HG02943 (cell line): ENCODE measurements around the gene ST7.
"Not testable (repeated sequence)": the region's sequence is repeated elsewhere in the genome, so short reads cannot be mapped to it uniquely, and the experiment has no call there.

Experiments
- ATAC-seq: cut with Tn5 transposase; IDR thresholded peaks from one replicate; pipeline ENCODE4 v1.9.1; 2021; ENCODE audit warnings: mild to moderate bottlenecking, low read depth, moderate library complexity; ENCODE audit not compliant: unreplicated experiment

ST7 gene, protein sequence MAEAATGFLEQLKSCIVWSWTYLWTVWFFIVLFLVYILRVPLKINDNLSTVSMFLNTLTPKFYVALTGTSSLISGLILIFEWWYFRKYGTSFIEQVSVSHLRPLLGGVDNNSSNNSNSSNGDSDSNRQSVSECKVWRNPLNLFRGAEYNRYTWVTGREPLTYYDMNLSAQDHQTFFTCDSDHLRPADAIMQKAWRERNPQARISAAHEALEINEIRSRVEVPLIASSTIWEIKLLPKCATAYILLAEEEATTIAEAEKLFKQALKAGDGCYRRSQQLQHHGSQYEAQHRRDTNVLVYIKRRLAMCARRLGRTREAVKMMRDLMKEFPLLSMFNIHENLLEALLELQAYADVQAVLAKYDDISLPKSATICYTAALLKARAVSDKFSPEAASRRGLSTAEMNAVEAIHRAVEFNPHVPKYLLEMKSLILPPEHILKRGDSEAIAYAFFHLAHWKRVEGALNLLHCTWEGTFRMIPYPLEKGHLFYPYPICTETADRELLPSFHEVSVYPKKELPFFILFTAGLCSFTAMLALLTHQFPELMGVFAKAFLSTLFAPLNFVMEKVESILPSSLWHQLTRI

DNA sequence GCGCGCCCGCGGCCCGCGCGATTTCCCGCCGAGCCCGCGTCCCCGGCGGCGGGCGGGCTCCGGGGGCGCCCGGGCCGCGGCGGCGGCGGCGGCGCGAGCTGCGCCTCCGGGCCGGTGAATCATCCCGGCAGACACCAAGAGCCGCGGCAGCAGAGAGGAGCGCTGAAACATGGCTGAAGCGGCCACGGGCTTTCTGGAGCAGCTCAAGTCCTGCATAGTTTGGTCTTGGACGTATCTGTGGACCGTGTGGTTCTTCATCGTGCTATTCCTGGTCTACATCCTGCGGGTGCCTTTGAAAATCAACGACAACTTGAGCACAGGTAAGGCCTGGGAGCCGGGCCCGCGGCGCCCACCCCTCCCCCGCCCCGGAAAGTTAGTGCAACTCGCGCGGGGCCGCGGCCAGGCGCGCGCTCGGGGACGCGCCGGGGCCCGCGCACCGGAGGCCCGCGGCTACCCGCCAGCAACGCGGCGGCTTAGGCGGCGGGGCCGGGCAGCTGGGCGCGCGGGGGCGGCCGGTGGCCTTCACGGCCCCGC lies at the start of gene ST7:
Gene ST7 (plus strand): TSS at position 130 of the 534 bp plus-strand sequence. CDS start 40 bp downstream, at position 170.
- ATAC-seq = peak; percentile 37

DNA sequence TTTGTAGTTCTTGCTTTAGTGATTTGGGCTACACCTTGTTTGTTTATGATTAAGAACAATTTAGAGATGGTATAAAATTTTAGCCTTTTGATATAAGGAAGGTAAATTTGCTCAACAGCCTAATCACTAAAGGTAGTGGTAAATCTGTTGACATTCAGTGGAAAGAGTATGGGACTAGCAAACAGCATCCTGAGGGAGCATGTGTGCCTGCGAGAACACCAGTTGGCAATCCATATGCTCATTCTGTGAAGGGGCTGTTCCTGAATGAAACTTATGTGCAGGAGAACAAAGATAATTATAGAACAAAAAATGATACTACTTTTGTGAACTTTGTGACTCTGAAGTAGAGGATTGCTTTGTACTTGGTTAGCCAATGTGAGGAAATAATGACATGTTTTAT lies 46.9 kb upstream of the ST7 start:
- no peak for ATAC-seq

DNA sequence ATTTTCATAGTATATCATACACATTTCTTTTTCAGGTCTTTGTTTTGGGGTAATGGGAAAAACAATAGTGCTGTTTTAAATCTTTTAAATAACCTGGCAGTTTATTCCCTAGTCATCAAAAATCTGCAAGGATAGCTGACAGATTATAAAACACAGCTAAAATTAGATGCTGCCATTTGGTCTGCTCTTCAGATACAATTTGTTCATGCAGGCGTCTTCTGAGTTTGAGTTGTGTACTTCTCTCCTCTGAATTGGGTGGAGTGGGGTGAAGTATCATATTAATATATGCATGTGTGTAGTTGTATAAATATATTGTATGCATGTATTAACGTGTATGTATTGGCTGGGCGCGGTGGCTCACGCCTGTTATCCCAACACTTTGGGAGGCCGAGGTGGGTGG lies 42.9 kb upstream of the ST7 start:
- no peak for ATAC-seq

DNA sequence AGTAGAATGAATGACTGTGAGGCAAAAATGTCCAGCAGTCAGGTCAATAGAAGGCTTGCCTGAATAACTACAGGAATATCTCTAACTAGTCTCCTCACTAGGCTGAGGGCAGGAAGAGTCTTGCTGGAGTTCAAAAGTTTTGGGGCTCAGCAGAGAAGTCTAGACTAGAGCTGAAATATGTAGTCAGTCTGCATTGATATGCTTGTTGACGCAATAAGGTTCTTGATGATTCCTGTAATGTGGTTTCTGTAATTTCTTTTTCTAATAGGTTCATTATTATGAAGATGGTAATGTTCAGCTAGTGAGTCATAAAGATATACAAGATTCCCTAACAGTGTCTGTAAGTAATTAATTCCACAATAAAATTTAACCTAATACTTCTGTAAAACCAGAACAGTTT lies 41.5 kb upstream of the ST7 start:
- ATAC-seq = no peak

DNA sequence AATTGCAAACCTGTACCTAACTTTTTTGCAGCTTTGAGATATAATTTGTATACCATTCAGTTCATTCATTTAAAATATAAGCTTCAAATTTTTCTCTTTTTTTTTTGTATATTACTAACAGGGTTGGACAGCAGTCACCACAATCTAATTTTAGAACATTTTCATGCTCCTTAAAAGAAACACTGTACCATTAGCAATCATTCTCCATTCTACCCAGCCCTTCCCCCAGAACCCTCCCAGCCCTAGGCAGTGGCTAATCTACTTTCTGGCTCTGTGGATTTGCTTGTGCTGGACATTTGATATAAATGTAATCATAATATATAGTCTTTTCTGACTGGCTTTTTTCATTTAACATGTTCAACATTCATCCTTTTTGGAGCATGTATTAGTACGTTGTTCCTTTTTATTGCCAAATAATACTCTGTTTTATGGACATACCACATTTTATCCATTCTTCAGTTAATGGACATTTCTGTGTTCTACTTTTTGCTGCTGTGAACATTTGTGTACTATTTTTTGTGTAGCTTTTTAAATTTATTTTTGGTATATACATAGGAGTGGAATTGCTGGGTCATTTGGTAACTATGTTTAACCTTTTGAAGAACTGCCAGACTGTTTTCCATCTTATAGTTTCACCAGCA lies 40.9 kb upstream of the ST7 start:
- ATAC-seq = no peak

DNA sequence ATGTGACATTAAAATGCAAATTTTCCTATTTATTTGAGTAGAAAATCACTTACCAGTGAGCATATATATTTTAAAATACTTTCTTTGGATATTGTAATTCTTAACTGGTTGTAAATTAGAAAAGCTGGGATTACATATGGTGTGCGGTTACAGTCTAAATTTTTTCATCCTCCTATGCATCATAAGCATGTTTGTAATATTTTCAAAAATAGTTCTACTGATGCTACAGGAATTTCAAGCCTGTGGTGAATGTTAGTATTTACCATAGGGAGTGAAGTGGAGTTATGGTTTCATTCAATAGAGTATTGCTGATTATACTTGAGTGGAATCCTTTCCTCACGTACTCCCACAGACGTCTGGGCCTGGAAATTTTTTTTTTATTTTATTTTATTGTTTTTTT lies 34.6 kb upstream of the ST7 start:
- no peak for ATAC-seq

DNA sequence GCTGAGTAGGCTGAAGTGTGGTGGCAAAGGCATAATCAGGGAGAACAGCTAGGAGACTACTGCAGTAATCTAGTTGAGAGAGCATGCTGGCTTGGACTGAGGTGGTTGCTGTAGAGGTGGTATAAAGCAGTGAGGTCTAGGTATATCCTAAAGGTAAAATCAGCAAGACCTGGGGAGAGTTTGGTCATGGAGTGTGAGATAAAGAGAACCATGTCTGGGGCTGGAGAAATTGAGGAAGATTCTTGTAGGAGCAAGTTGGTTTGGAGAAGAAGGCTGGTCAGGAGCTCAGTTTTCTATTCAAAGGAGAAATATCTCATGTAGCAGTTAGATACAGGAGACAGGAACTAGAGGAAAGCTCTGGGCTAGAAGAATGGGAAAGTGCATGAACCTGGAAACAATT lies 32.9 kb upstream of the ST7 start:
- ATAC-seq = no peak

DNA sequence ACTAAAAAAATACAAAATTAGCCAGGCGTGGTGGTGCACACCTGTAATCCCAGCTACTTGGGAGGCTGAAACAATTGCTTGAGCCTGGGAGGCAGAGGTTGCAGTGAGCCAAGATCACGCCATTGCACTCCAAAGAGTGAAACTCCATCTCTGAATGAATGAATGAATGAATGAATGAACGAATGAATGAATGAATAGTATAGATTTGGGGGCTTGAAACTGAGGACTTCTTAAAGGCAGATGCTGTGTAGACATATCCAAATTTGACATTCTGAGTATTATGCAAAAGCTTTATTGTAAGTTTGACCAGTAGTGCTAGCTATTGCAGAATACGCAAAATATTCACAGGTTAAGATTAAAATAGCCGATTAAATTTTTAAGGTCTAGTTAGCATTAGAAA lies 30.8 kb upstream of the ST7 start:
- no peak for ATAC-seq

DNA sequence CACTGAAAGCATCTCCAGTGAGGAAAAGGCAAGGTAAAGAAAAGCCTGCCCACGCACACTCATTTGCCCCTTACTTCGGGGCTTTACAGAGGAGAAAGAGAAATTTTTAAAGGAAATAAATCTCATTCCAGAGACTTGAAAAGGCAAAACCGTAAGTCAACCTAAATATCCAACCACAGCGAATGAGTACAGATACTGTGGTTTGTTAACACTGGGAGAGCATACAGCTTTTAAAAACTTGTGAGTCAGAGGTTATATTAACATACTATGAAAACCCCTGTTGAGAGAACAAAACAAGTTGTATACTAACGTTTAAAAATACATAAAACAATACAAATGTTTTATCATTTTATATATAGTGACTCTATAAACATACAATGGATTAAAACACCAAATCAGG lies 28.6 kb upstream of the ST7 start:
- no peak for ATAC-seq

DNA sequence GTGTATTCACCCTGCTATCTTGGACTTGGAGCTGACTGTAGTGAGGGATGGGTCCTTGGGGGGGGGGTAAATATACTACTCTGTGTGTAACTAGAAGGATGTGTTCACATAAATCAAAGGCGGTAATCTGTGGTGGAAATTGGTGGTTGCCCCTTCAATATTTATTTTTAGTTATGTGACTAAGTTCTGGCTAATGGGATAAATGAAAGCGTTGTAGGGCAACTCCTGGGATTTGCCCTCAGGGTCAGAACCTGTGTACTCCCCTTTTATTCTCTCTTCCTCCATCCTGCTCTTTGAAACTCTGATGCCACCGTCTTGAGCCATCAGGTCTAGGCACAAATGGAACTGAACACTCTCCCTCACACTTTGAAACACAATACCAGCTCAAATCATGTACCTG lies 24.3 kb upstream of the ST7 start:
- ATAC-seq = no peak

DNA sequence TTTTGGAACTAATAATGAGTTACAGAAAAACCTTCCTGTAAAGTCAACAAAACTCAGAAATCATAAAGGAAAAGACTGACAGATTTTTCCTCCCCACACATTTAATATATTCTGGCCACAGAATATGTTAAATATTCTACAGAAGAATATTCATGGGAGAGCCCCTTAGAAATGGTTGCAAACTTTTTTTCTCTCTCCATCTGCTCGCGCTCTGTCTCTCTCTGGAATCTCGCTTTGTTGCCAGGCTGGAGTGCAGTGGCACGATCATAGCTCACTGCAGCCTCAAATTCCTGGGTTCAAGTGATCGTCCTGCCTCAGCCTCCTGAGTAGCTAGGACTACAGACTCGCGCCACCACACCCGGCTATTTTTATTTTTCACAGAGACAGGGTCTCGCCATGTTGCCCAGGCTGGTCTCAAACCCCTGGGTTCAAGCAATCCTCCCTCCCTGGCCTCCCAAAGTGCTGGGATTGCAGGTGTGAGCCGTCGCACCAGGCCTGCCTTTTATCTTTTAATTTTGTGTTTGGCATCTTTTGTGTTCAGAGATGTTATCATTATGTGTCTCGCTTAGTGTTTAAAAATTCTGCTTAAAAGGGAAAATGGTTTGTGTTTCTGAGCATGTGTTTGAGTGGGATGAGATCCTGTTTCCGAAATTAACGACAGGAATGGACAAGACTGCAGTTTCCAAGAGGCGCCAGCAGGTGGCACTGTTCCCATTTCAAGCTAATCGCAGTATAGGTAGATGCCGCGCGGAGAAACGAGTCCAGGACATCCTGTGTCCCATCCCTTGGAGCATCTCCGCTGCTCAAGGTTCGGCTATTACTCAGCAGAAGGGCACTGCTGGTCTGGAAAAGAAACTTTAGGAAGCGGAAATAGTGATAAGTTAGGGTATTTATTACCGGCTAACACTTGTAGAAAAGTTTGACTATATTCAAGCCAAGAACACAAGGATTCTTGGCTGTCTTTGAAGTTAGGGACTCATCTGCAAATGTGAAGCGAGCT lies 23.1 kb upstream of the ST7 start:
- ATAC-seq = peak; percentile 66

DNA sequence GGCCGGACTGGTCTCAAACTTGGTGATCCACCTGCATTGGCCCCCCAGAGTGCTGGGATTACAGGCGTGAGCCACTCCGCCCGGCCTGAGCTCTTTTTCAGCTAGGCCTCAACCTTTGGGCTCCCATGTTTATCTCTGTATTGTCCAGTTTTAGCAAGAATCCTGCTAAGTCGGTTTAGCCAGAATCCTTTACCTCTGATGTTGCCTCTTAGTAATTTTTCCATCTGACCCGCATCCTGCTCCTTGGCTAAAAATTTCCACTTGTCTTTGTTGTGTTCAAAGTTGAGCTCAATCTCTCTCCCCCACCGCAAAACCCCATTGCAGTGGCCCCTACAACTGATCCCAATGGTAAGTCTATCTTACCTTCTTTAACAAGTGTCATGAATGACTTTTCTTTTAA lies 20.7 kb upstream of the ST7 start:
- no peak for ATAC-seq

DNA sequence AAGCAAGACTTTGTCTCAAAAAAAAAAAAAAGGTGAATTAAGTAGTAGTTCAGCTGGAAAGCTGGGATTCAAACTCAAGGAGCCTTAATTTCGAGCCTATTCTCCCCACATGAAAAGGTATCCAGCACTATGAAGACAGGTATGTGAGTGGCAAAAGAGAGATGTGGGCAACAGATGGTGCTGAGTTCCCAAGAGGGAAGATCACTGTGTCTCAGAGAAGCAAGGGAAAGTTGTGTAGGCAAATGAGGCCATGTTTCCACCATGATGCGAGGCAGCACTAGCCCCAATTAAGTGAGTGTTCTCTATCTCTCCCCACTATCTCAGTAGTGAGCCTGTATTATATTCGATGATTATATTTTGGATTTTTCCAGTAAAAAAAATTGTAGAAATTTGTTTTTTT lies 19.8 kb upstream of the ST7 start:
- no peak for ATAC-seq

DNA sequence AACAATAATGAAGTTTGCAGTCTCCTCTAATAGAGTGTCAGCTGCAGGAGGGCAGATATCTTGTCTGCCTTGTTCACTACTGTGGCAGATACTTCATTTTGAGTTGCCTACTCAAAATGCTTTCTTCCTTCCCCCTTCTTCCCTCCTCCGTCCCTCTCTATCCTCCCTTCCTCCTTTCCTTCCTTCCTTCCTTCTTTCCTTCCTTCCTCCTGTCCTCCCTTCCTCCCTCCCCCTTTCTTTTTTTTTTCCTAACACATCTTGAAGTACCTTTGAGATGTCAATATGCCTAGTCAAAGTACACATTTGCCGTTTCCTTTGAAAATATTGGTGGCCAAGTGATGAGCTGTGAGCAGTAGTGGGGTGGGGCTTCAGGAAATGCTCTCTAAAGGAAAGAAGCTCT lies 18.7 kb upstream of the ST7 start:
- no peak for ATAC-seq

DNA sequence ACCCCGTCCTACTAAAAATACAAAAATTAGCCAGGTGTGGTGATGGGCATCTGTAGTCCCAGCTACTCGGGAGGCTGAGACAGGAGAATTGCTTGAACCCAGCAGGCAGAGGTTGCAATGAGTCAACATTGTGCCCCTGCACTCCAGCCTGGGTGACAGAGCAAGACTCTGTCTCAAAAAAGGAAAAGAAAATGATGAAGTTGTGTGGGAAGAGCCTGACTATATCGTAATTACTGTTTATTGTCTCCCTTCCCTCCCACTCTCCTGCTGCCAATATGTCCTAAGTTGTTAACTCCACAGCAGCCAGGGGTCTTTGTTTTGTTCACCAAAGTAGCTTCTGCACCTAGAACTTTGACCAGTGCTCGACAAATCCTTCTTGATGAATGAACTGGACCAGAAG lies 16.5 kb upstream of the ST7 start:
- ATAC-seq = not testable (repeated sequence)

DNA sequence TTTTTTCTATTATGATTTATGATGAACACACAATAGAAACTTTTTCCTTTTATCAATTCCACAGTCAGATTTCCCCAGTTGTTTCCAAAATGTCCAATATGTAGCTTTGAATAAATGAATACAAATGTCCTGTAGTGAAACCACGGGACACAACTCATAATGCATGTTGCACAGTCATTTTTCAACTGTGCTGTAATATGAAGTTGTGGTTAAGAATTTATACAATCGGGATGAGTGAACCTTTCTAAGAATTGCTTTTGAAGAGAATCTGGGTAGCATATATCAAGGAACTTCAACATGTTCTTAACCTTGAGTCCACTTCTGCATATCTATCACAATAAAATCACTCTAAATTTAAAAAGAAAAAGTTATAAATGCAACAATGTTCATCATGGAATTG lies 14.6 kb upstream of the ST7 start:
- no peak for ATAC-seq

DNA sequence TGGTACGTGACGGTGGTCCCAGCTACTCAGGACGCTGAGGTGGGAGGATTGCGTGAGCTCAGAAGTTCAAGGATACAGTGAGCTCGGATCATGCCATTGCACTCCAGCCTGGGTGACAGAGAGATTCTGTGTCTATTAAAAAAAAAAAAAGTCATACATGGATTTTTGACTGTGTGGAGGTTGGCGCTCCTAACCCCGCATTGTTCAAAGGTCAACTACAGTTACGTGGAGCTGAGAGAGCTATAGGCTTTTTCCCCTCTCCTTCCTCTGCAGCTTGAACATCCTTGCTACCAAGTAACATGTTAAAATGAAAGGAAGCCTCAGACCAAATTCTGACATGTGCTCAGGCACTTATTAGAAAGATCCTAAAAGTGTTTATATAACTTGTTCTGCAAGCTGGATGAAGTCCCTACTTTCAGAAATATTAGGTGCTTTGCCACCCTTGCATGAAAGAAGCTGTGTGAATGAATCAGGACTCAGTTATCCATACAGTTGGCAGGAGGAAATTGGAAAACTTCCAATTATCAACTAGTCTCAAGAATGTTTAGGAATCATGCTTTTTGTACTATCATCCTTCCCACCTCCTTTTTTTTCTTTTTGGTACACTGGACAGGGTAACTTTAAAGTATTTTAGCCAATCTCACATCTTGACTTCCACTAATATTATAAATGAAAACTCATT lies 12.5 kb upstream of the ST7 start:
- no peak for ATAC-seq

DNA sequence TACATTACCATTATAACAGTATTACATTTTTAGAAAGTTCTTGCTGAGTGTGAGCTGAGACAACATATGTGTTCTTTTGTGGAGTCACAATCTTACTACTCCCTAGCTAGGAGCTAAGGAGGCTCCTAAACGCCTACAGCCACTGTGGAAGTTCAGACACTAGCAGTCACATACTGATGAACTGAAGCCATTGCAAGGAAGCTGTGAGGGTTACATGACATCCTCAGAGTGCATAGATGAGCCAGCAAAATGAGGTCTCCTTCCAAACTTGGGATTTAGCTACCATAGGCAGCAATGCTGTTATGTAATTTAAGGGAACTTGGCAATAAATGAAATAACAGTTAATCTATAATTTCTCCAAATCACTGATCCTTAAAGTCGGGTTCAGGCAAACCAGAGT lies 10.8 kb upstream of the ST7 start:
- no peak for ATAC-seq

DNA sequence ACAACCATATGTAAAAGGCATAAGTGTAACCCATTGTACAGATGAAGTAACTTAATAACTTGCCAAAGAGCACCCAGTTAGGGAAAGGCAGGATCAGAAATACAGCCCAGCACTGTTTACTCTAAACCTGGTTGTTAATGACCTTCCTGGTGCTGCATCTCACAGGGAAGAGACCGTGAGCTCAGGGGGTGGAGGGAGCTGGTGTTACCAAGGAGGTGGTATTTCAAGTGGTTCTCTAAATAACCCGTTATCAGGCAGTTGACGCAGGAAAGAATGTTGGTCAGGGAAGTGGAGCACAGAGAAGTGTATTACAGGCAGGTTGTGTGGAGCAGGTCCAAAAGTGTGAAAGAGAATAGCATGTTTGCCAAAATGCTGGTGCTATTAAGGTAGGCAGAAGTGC lies 4.4 kb upstream of the ST7 start:
- ATAC-seq = no peak
